NCI-H2029 (cell line): ENCODE data around the gene SLC25A33.

Source experiments
- DNase-seq: peaks from one replicate; lab custom pipeline; 2025; lab: John Stamatoyannopoulos, UW

Gene SLC25A33

DNA sequence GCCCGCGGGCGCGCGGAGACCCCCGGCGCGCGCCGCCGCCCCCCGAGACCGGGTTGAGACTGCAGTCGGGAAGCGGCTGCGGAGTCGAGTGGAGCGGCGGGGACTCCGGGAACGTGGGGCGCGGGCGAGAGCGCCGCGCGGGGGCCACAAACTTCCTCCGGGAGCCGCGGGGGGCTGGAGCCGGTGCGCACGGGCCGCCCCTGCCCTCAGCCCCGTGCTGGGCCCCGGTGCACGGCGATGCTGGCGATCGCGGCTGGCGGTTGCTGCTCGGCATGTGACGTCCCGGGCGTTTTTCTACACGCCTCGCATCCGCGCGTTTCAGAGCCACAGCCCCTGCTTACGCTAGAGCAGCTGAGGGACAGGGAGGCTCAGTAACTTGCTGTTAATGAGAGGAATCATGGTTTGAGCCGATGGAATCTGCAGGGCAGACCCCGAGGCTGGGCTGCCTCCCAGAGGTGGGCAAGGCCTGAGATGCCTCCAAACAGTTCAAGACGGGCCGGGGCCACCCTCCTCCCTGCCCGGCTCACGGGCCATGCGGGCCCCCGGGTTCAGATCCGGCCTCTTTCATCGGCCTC lies 50.0 kb downstream of the SLC25A33 start:
- no peak for DNase-seq

DNA sequence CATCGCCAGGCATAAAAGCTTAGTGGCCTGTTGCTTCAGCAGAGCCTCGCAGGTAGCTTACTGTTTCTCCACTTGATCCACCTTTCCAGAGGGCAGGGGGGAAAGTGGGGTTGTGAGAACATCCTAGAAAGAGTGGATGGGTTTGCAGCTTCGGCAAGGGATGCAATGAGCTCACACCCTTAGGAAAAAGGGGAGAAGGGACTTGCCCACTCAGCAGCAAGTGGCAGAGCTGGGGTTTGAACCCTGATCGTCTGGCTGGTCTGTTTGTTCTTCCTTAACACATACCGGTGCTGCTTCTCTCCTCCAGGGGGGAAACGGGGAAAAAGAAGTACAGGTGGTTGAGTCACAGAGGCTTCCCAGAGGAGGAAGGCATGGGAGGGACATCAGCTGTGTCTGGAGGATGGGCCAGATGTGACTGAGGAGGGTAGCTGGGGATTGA lies 50.5 kb downstream of the SLC25A33 start:
- DNase-seq = no peak

DNA sequence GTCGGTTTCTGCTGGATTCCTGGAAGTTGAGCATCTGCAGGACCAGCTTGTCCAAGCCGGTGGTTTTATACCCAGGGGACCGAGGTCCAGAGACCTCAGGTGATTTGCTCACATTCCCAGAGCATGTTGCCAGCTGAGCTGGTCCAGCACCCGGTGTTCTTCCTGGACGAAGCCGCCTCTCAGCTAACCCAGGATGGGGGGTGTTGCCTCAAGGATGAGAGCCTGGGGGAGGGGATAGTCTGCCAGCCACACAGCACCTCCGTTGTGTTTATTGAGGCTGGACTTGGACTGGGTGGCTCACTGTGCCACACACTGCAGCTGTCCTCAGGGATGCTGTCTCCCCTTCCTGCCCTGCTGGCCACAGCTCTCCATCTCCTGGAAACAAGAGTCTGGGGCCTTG lies 50.9 kb downstream of the SLC25A33 start:
- DNase-seq = no peak

DNA sequence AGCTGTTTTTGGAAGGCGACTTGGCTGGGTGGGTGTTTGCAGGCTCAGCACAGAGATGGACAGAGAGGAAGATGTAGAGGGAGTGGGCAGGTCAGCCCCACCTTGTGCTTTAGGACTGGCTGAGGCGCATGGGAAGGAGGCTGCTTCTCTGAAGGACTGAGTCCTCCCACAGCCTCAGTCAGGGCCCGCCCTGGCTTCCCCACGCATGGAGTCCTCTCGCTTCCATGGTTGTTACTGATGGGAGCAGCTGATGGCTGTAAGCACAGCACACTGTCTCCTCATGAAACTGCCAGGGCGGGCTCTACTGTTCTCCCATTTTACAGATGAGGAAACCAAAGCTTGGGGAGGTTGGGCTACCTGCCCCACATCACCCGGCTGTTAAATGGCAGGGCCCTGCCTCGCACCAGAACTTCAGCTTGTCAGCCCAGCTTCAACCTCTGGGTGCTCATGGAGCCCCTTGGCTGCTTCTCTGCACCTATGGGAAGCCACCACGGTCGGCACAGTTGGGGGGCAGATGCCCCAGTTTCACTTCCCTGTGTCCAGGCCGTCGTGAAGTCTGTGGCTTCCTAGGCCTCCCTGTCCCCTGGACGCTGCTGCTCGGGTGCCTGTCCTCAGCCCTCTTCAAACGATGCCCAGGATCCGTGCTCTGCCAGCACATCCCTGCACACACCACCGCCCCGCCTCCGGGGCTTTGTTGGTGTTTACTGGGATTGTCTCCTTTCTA lies 51.8 kb downstream of the SLC25A33 start:
- no peak for DNase-seq

DNA sequence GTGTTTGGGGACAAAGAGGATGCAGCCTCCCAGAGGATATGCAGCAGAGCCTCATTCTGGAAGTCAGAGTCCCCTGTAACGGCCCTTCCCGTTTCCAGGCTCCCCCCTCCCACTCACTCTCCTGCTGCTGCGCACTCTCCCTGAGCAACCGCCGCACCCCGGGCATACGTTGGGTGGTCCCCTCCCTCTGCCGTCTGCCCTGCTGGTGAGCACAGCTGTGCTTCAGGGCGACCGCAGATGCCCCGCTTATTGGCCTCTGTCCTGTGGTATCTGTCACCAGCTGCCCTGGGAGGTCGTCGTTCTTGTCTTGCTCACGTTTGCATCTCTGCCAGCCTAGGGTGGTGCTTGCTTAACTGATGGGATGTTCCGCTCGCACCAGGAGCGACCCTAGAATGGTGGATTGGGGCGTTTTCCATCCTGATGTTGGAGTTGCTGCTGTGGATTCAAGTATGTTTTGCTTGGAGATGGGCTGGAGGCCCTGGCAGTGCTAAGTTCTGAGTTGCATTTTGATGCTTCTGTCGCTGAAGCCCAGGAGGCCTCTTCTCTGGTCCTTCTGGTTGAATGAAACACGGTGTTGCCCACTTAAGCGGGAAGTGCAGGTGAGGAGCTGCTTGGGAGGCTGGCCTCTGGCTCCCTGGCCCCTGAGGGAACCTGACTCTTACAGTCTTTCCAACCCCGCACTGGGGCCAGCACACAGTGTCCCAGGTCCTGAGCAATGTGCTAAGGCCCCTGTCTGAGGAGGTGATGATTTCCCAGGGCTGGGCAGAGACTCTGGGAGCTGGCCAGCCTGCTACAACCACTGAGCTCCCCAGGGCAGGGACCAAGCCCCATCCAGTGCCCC lies 52.6 kb downstream of the SLC25A33 start:
- no peak for DNase-seq

DNA sequence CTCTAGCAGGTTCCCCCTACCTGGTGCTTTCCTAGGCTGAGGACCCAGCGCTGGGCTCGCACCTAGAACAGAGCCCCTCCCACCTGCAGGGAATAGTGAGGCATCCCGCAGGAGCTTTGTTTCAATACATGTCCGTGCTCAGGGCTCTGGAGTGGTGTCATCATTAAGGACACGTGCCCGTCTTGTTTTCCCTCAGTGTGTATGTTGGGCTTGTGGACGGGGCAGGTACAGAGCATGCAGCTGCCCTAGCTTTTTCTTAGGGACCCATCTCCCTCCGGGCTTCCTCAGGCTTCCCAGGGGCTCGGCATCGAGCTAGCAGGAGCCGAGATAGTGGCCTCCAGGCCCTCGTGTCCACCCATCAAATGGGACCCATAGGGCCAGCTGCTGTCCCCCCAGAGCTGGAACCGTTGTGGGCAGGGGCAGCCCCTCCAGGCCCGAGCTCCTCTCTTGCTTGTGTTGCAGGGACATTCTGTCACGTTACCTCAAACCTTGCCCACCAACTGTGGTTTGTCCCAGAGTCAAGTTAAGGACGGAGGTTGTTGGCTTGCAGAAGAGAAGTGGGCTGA lies 53.3 kb downstream of the SLC25A33 start:
- DNase-seq = no peak

DNA sequence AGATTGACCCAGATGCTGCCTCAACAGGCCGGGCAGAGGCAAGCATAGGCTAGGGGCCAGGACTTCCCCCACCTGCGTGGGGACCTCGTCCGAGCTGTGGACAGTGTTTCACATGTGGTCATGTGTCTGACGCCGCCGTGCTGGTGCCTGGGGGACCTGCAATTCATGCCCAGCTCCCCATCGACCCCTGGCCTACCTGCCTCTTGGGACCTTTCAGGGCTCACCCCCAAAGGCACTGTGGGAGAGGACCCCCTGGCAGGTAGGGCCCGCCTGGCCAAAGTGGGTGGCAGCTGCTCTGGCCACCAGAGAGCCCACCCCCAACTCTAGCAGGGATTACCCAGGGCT lies 53.9 kb downstream of the SLC25A33 start:
- no peak for DNase-seq

DNA sequence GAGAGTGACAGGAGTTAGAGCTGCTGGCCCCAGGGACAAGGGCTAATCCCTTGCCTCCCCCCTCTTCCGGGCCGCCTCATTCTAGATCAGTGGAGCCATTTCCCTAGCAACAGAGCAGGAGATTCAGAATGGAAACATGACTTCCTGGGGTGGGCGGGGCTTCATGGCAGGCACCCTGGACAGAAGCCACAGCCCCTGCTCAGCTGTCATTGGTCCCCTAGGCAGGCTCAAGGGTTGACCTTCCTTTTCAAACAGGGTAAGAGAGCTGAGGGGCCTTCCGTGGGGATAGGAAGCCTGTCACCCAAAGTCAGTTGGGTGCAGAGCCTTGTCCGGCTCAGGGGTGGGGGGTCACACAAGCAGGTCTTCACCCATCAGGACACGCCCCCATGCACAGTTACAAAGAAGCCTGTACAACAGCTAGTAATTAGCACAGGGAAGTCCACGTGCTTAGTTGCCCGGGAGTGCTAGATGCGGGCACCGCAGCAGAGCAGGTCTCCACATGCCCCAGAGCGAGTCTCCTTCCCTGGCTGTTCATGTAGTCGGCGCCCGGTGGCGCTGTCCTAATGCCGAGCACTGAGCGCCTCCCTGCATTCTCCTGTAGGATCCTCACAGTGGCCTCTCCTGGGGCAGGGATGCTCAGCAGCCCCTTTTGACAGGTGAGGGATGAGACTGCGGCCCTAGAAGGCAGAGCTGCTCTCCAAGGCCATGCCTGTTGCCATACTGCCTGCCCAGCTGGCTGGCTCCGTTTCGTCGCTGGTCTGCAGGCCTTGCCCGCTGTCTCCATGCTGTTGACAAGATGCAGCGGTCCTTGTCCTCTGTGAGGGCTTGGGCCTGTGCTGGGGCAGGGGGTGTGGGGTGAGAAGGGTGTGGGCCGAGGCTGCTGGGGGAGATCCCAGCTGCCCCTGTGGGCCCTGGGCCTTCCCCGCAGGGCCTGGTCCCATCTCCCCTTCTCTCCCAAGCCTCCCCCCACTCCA lies 54.5 kb downstream of the SLC25A33 start:
- peak; percentile 77 for DNase-seq

DNA sequence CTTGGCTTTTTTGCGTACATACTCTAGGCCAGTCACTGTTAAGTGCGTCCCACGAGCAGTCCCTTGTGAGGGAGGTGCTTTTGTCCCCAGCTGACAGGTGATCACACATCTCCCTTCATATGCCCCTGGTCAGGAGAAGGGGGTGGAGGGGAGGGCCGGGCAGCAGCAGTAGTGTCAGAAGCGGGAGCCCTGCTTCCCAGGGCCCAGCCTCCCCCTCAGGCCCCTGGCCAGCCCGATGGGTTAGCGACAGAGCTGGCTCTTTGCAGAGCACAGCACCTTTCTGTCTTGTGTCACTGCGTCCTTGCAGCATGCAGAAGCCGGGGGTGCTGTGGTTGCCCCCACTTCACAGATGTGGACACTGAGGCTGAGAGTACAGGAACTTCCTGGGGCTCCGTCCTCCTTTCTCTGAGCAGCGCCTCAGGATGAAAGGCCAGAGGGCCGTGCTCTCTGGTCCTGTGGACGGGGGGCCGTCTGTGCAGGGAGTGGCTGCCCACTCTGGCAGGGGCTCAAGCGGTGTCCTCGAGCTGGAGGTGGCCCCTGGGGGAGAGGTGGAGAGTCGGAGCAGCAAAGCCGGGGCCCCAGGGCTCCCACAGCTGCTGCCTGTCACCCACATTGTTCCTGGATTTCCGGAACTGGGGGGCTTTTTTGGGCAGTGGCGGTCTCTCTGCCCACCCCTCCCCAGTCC lies 55.3 kb downstream of the SLC25A33 start:
- DNase-seq = no peak

DNA sequence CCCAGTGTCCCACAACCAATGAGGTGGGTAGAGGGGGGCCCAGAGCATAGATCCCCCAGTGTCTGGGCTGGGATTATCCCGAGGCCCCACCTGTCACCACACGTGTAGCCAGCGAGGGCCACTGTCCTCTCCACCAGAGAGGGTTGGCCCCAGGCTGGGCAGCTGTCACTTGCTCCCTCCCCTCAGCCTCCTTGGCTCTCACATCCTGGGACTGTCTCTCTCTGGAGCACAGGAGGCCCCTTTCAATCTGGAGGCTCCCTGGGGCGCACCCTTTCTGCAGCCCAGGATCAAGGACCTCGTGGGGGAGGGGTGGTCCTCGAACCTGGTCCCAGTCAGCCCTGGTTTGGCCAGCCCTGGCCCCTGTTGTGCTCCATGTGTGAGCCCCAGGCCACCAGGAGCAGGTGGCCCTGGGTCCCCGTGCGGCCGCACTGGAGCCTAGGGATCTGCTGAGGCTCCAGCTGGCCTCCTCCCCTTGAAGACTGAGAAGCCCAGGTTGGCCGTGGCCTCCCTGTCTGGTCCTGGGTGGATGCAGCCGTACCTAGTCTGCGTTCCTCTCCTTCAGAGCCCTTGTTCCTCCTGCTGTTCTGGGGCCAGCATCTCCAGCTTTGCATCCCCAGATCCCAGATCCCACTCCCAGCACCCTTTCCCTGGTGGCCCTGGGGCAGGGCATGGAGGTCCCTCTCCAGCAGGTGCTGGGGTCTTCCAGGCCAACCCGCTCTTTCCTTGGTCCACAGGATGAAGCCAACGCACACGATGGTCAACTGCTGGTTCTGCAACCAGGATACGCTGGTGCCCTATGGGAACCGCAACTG lies 56.1 kb downstream of the SLC25A33 start:
- DNase-seq = no peak

DNA sequence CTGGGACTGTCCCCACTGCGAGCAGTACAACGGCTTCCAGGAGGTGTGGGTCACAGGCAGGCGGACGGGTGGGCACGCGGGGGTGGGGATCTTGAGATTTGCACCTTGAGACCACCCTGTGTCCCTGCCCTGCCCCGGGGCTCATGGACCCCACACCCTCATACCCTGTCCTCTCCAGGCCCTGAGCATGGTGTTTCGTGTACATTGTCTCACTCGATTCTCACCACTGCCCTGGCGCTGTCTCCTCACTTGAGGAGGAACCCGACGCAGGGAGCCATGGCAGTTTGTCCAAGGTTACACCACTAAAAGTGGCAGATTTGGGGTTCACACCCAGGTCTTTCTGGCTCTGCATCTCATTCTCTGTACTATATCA lies 56.7 kb downstream of the SLC25A33 start:
- no peak for DNase-seq

DNA sequence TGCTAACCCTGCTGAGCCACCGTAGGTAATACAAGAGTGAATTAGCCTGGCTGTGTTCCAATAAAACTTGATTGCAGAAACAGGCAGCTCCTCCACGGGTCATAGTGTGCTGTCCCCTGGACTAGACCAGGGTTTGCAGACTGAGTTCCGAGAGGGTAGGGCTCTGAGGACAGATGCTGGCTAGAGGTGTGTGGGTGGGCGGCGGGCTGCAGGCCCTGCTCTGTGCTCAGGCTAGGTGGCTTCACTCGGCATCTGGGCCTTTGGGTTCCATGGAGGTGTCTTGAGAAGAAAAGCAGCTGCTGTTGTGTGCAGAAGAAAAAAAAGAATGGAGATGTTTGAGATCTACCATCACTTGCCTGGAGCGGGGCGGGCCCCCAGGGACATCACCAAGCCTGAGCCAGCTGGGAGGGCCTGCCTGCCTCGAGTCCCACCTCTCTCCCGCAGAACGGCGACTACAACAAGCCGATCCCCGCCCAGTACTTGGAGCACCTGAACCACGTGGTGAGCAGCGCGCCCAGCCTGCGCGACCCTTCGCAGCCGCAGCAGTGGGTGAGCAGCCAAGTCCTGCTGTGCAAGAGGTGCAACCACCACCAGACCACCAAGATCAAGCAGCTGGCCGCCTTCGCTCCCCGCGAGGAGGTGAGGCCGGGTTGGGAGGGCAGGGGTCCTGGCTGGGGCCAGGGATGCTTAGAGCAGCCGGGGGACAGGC lies 57.3 kb downstream of the SLC25A33 start:
- no peak for DNase-seq

DNA sequence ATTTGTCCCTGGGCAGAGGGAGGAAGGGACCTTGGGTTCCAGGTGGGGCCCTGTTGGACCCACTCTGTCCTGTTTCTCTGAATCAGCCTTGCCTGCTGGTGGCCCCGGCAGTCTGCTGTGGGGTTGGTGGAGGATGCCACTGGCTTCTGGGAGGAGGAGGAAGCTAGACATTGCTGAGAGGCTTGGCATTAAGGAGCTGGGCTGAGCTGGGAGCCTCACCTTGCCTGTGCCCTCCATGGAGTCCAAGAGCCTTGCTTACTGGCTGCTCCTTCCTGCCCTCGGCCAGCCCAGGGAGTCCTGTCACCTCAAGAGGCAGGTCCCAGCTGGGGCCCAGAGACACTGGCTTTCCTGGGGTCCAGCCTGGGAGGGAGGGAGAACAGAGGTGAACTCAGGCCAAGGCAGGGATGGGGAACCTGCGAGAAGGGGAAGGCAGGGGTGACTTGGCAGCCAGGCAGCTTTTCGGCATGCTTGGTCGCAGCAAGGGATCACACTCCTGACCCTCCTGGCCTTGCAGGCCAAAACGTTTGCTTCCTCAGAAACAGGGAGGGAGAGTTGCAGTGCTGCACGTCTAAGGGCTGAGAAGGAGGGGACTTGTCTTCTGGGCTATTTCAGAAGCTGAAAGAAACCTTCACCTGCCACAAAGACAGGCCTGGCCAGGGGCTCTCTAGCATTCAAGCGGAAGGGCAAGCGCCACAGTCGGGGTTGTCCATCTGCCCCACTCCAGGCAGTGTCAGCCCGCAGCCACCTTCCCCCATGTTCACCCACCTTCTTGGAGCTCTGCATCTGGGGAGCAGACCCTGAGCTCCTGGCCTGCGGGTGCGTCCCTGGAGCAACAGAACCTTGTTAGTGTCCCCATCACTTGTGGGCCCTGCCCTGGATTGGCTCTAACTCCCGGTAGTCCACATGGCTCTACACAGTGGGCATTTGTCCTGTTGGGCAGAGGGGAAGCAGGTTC lies 58.4 kb downstream of the SLC25A33 start:
- no peak for DNase-seq

DNA sequence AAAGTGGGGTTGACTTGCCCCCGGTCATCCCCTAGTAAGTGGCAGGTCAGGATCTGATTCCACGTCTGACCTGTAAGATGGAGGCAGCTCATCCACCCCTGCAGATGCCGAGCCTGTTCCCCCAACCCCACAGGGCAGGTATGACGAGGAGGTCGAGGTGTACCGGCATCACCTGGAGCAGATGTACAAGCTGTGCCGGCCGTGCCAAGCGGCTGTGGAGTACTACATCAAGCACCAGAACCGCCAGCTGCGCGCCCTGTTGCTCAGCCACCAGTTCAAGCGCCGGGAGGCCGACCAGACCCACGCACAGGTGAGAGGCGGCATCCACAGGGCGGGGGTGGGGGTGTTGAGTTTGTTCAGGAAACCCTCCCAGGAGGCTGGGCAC lies 59.0 kb downstream of the SLC25A33 start:
- DNase-seq = no peak

DNA sequence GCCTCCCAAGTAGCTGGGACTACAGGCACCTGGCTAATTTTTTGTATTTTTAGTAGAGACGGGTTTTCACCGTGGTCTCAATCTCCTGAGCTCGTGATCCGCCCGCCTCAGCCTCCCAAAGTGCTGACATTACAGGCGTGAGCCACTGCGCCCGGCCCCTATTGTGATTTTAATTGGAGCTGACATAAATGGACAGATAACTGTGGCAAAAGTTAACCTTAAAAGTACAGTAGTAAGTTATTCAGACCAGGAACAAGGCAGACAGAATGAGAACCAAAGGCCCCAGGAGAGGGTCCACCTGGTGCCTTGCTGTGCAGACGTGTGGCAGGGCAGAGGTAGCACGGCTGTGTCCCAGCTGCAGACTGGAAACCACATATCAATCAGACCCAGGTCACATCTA lies 60.5 kb downstream of the SLC25A33 start:
- DNase-seq = no peak

DNA sequence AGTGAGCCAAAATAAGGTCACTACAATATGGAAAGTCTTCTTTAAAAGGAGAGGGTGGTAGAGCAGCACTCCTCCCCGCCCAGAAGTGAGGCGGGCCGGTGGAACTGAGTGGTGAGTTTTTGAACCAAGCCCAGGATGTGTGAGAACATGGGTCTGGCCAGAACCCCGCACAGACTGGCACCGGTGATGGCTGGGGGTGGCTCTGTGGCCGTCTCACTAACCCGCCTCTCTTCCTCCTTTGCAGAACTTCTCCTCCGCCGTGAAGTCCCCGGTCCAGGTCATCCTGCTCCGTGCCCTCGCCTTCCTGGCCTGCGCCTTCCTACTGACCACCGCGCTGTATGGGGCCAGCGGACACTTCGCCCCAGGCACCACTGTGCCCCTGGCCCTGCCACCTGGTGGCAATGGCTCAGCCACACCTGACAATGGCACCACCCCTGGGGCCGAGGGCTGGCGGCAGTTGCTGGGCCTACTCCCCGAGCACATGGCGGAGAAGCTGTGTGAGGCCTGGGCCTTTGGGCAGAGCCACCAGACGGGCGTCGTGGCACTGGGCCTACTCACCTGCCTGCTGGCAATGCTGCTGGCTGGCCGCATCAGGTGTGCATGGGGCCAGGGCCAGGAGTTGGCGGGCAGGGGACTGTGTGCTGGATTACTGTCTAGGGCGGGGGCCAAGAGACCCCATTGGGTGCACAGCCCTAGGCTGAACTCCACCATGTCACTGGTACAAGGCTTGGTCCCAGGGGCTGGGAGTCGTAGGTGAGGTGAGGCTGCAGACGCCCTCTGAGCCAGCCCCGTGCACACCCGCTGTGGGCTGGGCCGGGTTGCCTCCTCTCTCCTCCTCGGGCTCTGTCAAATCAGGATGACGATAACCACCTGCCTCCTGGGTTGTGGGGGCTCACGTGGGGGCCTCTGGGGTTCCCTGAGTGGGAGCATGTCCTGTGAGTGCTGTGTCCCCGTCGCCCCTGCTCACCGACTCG lies 61.9 kb downstream of the SLC25A33 start:
- DNase-seq = no peak
